Ascending aorta (tissue), 2 donors: ENCODE data around the gene DDR1. TPM values are rescaled to one million over a fixed set of nuclear protein-coding genes. Genes with fewer than 3 reads are reported as not detected.

Source experiments
- DNase-seq, 2 donors: peaks; one replicate each; pipeline ENCODE4 v3.0.0-alpha.2; 2019; ENCODE audit warnings: low spot score in 2 of 2
- H3K27ac ChIP-seq, 2 donors: fragments of 200-600 bp; sonication (generic); one replicate each; pipeline ENCODE4 v1.5.1; 2016 to 2017; ENCODE audit warnings: mild to moderate bottlenecking in 1 of 2
- H3K27me3 ChIP-seq: fragments of 200-600 bp; sonication (generic); one replicate; pipeline ENCODE4 v1.5.1; 2017
- H3K36me3 ChIP-seq, 2 donors: fragments of 200-600 bp; sonication (generic); one replicate each; pipeline ENCODE4 v1.5.1; 2016
- H3K4me1 ChIP-seq, 2 donors: fragments of 200-600 bp; sonication (generic); one replicate each; pipeline ENCODE4 v1.5.1; 2016 to 2017; ENCODE audit warnings: mild to moderate bottlenecking in 1 of 2
- H3K4me3 ChIP-seq, 2 donors: fragments of 200-600 bp; sonication (generic); one replicate each; pipeline ENCODE4 v1.5.1; 2016 to 2017; ENCODE audit warnings: mild to moderate bottlenecking in 1 of 2
- H3K9me3 ChIP-seq, 2 donors: fragments of 200-600 bp; sonication (generic); one replicate each; pipeline ENCODE4 v1.5.1; 2016
- intact Hi-C: fragments of 100-400 bp; cut with DNase I; formaldehyde crosslinking; loops from one replicate; pipeline ENCODE4 v1.15.1; 2023
- total RNA-seq: library from RNA; depleted of rRNA; stranded (reverse); fragments of >200 nt; gene quantifications from one replicate; pipeline ENCODE4 v1.1.0, GENCODE V29; 2016
- TF ChIP-seq, protein P1 (sequence below), 3 experiments: fragments of 200-600 bp in 2 of 3; fragments of 450-650 bp in 1 of 3; sonication (generic) in 2 of 3; IDR thresholded peaks; one replicate each; pipeline ENCODE4 v1.5.1; 2016 to 2019; ENCODE audit warnings: antibody characterized with exemption in 3 of 3, mild to moderate bottlenecking in 1 of 3, moderate library complexity in 1 of 3

The DDR1 gene
- total RNA-seq, 1 donor from 2014 or later = 18.8 TPM

DNA sequence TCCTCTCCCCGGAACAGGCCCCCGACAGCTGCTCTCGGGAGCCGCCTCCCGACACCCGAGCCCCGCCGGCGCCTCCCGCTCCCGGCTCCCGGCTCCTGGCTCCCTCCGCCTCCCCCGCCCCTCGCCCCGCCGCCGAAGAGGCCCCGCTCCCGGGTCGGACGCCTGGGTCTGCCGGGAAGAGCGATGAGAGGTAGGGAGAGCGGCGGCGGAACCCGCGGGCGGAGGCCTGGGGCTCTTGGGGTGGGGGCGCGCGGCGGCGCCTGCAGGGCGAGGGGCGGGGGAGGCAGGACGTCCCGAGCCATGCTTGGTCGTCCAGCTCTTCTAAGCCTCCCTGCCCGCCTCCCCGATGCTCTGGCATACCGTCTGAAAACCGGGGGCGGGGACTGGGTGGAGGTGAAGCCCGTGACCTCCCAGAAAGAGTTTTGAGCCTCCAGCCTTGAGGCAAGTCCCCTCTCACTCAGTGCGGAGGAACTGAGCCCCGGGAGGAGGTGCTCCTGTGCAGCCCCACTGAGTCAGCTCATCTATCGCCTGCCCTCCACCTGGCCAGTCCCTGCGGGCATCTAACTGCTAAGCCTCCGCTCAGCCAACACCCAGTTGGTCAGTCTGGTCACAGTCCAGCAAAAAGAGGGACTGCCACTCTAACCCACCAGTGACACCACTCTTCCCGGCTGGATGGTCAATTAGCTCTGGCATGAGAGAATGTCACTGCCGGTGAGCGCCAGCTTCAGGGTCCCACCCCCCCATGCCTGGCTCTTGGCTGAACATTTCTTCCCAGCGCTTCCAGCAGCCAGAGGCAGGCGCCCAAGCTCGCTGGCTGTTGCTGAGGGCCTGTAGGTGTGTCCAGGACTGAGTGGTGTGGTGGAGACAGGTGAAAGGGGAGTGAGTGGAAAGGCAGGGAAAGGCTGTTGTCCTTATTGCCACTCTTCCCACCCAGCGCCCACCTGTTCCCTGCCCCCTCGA, 482 bp downstream of the DDR1 start:
- TF ChIP-seq, protein P1, sequence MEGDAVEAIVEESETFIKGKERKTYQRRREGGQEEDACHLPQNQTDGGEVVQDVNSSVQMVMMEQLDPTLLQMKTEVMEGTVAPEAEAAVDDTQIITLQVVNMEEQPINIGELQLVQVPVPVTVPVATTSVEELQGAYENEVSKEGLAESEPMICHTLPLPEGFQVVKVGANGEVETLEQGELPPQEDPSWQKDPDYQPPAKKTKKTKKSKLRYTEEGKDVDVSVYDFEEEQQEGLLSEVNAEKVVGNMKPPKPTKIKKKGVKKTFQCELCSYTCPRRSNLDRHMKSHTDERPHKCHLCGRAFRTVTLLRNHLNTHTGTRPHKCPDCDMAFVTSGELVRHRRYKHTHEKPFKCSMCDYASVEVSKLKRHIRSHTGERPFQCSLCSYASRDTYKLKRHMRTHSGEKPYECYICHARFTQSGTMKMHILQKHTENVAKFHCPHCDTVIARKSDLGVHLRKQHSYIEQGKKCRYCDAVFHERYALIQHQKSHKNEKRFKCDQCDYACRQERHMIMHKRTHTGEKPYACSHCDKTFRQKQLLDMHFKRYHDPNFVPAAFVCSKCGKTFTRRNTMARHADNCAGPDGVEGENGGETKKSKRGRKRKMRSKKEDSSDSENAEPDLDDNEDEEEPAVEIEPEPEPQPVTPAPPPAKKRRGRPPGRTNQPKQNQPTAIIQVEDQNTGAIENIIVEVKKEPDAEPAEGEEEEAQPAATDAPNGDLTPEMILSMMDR (IDR thresholded peaks at IDR 0.05) = no peak
- no peaks in the 10 kb centered on the region for H3K9me3 ChIP-seq
- intact Hi-C loops = loop anchor here (1.0 to 2.0 kb wide), 2 partner anchors 24 to 30 kb away; partner anchors contain the start of genes GTF2H4 and VARS2
- H3K4me1 ChIP-seq = peaks cover 0 to 23% of the 10 kb centered on the region in 2 donors
- no peaks in the 10 kb centered on the region for H3K27me3 ChIP-seq
- peak overlapping the region; percentile 78 to 87 for H3K4me3 ChIP-seq
- H3K27ac ChIP-seq = peak overlapping the region; percentile 83 to 90
- H3K36me3 ChIP-seq = peaks cover 0 to 6% of the 10 kb centered on the region in 2 donors
- peak in 1 of 2 donors; percentile 71 for DNase-seq

DNA sequence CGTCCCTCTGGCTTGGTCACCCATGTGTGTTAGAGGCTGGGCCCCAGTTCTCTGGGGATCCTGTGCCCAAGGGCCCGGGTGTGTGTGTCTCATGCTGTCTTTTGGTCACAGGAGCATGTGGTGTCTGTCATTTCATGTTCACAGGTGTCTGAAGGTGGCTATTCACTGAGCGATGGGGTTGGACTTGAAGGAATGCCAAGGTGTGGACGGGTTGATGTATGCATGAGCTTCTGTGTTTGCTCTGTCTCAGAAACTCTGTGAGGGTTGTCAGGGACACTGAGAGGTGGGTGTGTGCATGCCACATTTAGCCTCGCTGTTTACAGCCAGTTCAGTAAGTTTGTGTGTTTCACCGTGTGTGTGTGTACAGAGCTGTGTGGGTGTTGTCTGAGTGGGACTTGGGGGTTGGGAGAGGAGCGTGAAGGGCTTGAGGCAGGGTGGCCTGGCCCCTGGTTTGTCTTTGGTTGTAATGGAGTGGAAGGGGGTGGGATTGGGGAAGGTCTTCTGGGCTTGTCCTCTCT, 1.2 kb downstream of the DDR1 start:
- peak overlapping the region in 1 of 2 donors; percentile 83 for H3K27ac ChIP-seq
- H3K9me3 ChIP-seq = no peaks in the 10 kb centered on the region
- peak overlapping the region; percentile 78 to 87 for H3K4me3 ChIP-seq
- H3K27me3 ChIP-seq = no peaks in the 10 kb centered on the region
- peaks cover 0 to 23% of the 10 kb centered on the region in 2 donors for H3K4me1 ChIP-seq
- DNase-seq = peak in 1 of 2 donors; percentile 66
- H3K36me3 ChIP-seq = peaks cover 0 to 14% of the 10 kb centered on the region in 2 donors
- TF ChIP-seq, protein P1 (IDR thresholded peaks at IDR 0.05) = no peak
- intact Hi-C loops = loop anchor here (2.0 kb wide), 1 partner anchor 29 kb away; the partner anchor contains the start of gene VARS2

DNA sequence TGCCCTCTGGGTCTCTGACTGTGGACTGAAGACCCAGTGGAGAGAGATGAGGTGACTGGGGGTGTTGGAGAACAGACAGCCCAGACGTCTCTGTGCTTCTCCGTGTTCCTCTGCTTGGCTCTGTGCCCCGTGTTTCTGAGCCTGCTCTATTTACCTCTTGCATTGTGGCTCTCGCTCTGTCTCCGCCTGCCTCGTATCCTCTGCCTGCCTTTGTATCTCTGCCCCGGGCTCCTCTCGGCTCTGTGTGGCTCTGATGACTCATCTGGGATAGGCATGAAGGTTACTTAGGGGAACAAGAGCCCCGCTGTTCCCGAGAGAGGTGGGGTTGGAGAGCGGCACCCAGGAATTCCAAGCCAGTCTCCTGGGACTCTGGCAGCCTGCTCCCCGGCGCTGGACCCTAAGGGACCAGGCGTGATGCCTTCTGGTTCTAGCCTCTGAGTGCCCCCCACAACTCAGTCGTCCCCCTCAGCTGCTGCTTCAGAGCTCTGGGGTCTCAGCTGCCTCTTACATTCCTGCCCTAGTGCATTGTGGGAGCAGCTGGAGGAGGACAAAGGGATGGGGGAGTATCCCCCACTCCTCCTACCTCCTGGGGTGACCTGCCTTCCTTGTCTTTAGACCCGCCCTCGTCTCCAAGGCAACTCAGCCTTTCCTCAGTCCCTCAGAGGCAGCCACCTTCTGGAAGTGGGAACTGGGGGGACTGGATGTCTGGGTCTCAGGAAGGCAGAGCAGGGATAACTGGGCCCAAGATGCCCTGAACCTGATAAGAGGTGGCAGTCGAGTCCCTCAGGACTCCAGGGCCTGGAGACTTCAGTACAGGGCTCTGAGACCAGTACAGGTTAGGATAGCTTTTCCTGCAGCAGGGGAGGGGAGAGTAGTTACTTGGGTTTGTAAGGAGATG, 1.9 kb downstream of the DDR1 start:
- H3K27ac ChIP-seq = no peak overlapping the region
- H3K36me3 ChIP-seq = peaks cover 0 to 15% of the 10 kb centered on the region in 2 donors
- no peaks in the 10 kb centered on the region for H3K27me3 ChIP-seq
- peak overlapping the region; percentile 78 to 87 for H3K4me3 ChIP-seq
- H3K4me1 ChIP-seq = peaks cover 0 to 23% of the 10 kb centered on the region in 2 donors
- peak in 1 of 2 donors; percentile 65 for DNase-seq
- H3K9me3 ChIP-seq = no peaks in the 10 kb centered on the region
- intact Hi-C loops = loop anchor here (2.0 kb wide), 1 partner anchor 29 kb away; the partner anchor contains the start of gene VARS2
- TF ChIP-seq, protein P1 (IDR thresholded peaks at IDR 0.05) = no peak

DNA sequence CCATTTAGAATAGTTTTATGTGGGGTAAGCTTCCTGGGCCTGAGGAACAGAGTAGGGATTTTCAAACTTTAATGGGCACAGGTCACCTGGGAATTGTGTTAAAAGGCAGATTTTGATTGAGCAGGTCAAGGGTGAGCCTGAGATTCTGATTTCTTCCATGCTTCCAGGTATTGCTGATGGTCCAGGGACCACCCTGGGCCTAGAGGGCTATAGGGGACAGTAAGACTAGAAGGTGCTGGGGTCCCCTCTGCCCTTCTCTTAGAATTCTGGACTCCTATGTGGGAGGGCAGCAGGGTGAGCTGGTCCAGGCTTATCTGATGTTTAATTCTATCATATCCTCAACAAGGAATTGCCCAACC, 2.6 kb downstream of the DDR1 start:
- intact Hi-C loops = no loop called here
- Histone ChIP-seq H3K27me3 (no peaks in the 10 kb centered on the region), H3K9me3 (no peaks in the 10 kb centered on the region), H3K27ac (no peak overlapping the region), H3K36me3 (peaks cover 0 to 19% of the 10 kb centered on the region in 2 donors), H3K4me3 (no peak overlapping the region), H3K4me1 (peaks cover 0 to 23% of the 10 kb centered on the region in 2 donors)
- DNase-seq = peak in 1 of 2 donors; percentile 19
- TF ChIP-seq, protein P1 (IDR thresholded peaks at IDR 0.05) = no peak
